Gastrocnemius medialis (tissue), 4 donors: ENCODE measurements around the gene WFIKKN1.

Experiments
- CTCF ChIP-seq, 5 experiments: fragments of 450-650 bp in 3 of 5; fragments of 200-600 bp in 2 of 5; sonication (generic) in 2 of 5; IDR thresholded peaks in 4 of 5; conservative IDR thresholded peaks in 1 of 5; 1 replicate in 4 of 5; 2 replicates in 1 of 5; pipeline ENCODE4 v1.5.1; 2016 to 2019; ENCODE audit warnings: antibody characterized with exemption in 5 of 5, mild to moderate bottlenecking in 3 of 5, moderate library complexity in 3 of 5
- POLR2A ChIP-seq, 2 donors: fragments of 450-650 bp; IDR thresholded peaks; one replicate each; pipeline ENCODE4 v1.6.1; 2017; ENCODE audit warnings: antibody characterized with exemption in 2 of 2, mild to moderate bottlenecking in 2 of 2, moderate library complexity in 2 of 2

- TF ChIP-seq CTCF (IDR thresholded peaks at IDR 0.05 in 4 of 5, conservative IDR thresholded peaks at IDR 0.05 in 1 of 5) (peak; percentile 21 to 78 (median 74)), POLR2A (IDR thresholded peaks at IDR 0.05) (peak in 1 of 2 donors; percentile 1)
These were observed 29.8 kb downstream of the WFIKKN1 start for GRCh38 chr16:660459-661183.
